Inferior parietal cortex (tissue), 1 donor: Measurements from ENCODE around the gene FCRL1.

Experiments used
- DNase-seq: peaks from one replicate; pipeline ENCODE4 v3.0.0-alpha.2; 2016; ENCODE audit errors: extremely low spot score

Gene FCRL1

GRCh38 chr1:157799996-157800395 lies 19.9 kb downstream of the FCRL1 start:
- DNase-seq = no peak

- no peak for DNase-seq
Measured at GRCh38 chr1:157798211-157798610, 21.7 kb downstream of the FCRL1 start.

GRCh38 chr1:157785248-157785647 lies 34.7 kb downstream of the FCRL1 start:
- no peak for DNase-seq

- no peak for DNase-seq
Measured at GRCh38 chr1:157784801-157785200, 35.1 kb downstream of the FCRL1 start.

GRCh38 chr1:157782931-157783330 lies 37.0 kb downstream of the FCRL1 start:
- no peak for DNase-seq

- no peak for DNase-seq
Measured at GRCh38 chr1:157781048-157781447, 38.9 kb downstream of the FCRL1 start.

GRCh38 chr1:157776971-157777391 lies 42.9 kb downstream of the FCRL1 start, which contains the start of gene FCRL2:
FCRL2 (minus strand) TSS chr1:157777132; CDS start chr1:157777073, 59 bp downstream.
- DNase-seq = no peak

GRCh38 chr1:157775101-157775870 lies 44.6 kb downstream of the FCRL1 start:
- no peak for DNase-seq

GRCh38 chr1:157774412-157774811 lies 45.5 kb downstream of the FCRL1 start:
- DNase-seq = no peak

- DNase-seq = no peak
Measured at GRCh38 chr1:157773493-157774350, 46.2 kb downstream of the FCRL1 start.

GRCh38 chr1:157771661-157772425 lies 48.1 kb downstream of the FCRL1 start:
- no peak for DNase-seq

- no peak for DNase-seq
Measured at GRCh38 chr1:157770442-157771043, 49.4 kb downstream of the FCRL1 start.

GRCh38 chr1:157766792-157767191 lies 53.1 kb downstream of the FCRL1 start:
- DNase-seq = no peak

- DNase-seq = no peak
Measured at GRCh38 chr1:157758018-157758417, 61.9 kb downstream of the FCRL1 start.

- DNase-seq = no peak
Measured at GRCh38 chr1:157753611-157754010, 66.3 kb downstream of the FCRL1 start.

- DNase-seq = no peak
Measured at GRCh38 chr1:157751283-157751682, 68.6 kb downstream of the FCRL1 start.

- no peak for DNase-seq
Measured at GRCh38 chr1:157748262-157748817, 71.6 kb downstream of the FCRL1 start.
